GM06990 (cell line): ENCODE measurements around the gene CD81.

Experiments
- DNase-seq: peaks from one replicate; pipeline ENCODE4 v3.0.0-alpha.2; 2011; ENCODE audit not compliant: insufficient read length; ENCODE audit errors: extremely low read depth
- H3K27me3 ChIP-seq: replicated peaks from 2 replicates; pipeline ENCODE4 v1.6.0; 2011; ENCODE audit warnings: low read length; ENCODE audit not compliant: control insufficient read depth, insufficient read depth
- H3K36me3 ChIP-seq: 2 replicates; pipeline ENCODE4 v1.5.1; 2011; ENCODE audit warnings: low read length; ENCODE audit not compliant: control insufficient read depth, insufficient read depth
- H3K4me3 ChIP-seq: replicated peaks from 2 replicates; pipeline ENCODE4 v1.5.1; 2011; ENCODE audit warnings: low read depth, mild to moderate bottlenecking, control low read depth, low read length
- TF ChIP-seq, protein P1 (sequence below): IDR thresholded peaks from 2 replicates; pipeline ENCODE4 v1.5.1; 2011; ENCODE audit warnings: low read length, control low read depth, mild to moderate bottlenecking, inconsistent platforms; ENCODE audit not compliant: insufficient read depth, poor library complexity, severe bottlenecking

CD81 gene

DNA sequence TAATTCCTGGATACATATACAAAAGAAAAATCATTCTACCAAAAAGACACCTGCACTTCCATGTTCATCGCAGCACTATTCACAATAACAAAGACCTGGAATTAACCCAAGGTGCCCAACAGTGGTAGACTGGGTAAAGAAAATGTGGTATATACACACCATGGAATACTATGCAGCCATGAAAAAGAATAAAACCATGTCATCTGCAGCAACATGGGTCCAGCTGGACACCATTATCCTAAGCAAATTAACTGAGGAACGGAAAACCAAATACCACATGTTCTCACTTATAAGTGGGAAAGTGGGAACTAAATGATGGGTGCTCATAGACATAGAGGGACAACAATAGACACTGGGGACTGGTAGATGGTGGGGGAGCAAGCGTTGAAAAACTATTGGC is 62.7 kb downstream of the CD81 start:
- no peak for DNase-seq
- H3K4me3 ChIP-seq, result no peak overlapping the region
- no peaks in the 10 kb centered on the region for H3K36me3 ChIP-seq
- TF ChIP-seq, protein P1, sequence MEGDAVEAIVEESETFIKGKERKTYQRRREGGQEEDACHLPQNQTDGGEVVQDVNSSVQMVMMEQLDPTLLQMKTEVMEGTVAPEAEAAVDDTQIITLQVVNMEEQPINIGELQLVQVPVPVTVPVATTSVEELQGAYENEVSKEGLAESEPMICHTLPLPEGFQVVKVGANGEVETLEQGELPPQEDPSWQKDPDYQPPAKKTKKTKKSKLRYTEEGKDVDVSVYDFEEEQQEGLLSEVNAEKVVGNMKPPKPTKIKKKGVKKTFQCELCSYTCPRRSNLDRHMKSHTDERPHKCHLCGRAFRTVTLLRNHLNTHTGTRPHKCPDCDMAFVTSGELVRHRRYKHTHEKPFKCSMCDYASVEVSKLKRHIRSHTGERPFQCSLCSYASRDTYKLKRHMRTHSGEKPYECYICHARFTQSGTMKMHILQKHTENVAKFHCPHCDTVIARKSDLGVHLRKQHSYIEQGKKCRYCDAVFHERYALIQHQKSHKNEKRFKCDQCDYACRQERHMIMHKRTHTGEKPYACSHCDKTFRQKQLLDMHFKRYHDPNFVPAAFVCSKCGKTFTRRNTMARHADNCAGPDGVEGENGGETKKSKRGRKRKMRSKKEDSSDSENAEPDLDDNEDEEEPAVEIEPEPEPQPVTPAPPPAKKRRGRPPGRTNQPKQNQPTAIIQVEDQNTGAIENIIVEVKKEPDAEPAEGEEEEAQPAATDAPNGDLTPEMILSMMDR, result no peak
- no peaks in the 10 kb centered on the region for H3K27me3 ChIP-seq

DNA sequence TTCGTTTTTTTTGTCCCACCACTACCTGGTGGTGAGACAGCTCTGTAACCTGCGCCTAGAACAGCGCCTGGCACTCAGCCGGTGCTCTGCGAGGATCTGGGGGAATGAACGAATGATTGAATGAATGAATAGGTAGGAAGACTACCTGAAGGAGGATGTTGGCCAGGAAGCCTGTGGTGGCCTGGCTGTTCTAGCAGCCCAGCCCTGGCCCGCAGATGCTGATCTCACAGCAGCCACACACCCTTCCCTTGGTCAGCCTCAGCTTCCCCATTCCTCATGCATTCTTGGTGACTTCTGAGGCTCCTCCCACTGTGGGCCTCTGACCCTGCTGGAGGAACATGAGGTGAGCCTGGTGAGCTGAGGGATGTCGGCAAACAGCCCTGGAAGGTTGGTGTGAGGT is 63.5 kb downstream of the CD81 start:
- no peaks in the 10 kb centered on the region for H3K36me3 ChIP-seq
- no peak for DNase-seq
- no peaks in the 10 kb centered on the region; the same call in 1 of the 2 replicates for H3K27me3 ChIP-seq
- no peak overlapping the region for H3K4me3 ChIP-seq
- TF ChIP-seq, protein P1, result no peak

DNA sequence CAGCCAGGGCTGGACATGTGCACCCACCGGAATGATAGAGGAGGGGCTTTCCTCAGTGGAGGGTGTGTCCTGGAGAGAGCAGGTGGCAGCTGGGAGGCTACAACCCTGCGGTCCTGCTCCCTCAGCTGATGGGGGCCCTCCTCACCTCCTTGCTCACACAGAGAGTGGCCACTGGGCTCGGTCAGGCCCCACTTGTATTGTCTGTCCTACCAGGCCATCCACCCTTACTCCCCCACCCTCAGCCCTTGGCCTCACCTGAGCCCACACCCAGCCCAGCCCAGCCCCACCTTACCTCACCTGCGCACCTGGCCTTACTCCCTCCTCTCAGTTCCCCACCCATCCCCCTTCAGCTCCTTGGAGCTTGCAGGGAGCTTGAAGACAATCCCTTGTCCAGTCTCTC is 64.1 kb downstream of the CD81 start:
- Histone ChIP-seq H3K27me3 (peaks cover under 1% of the 10 kb centered on the region; the same call in 1 of the 2 replicates), H3K36me3 (no peaks in the 10 kb centered on the region), H3K4me3 (no peak overlapping the region)
- TF ChIP-seq, protein P1, result no peak
- no peak for DNase-seq

DNA sequence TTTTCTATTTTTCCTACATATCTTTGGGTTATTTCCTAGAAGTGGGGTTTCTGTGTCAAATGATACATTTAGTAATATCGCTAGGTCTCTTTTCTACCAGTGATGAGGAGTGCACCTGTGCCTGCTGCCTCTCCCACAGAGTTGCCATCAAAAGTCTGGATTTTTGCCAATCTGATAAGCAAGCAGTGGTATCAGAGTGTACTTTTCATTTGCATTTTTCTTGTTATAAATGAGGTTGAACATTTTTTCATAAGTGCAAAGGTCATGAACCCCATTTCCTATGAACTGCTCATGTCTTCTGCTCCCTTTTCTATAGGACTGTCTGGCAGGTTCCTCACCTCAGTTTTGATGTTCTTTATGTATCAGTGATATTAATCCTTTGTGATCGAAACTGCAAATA is 65.5 kb downstream of the CD81 start:
- no peak overlapping the region for H3K4me3 ChIP-seq
- peaks cover 2% of the 10 kb centered on the region for H3K27me3 ChIP-seq
- TF ChIP-seq, protein P1, result no peak
- no peak for DNase-seq
- H3K36me3 ChIP-seq, result no peaks in the 10 kb centered on the region

DNA sequence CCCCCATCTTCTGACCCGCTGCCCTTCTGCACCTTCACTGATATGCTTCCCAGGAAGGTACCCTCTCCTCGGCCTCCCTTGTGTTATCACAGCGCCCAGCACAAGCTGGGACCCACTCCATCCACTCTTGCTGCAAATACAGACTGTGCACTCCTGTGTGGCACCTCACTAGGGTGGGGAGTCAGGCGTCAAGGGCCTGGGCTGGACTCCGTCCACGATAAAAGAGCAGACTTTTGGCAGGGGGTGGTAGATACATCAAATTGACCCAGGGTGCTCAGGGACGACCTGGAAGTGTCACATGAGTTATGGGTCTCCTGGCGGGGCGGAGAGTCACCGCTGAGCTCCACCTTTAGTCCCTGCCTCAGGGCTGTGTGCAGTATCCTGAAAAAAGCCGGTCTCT is 66.3 kb downstream of the CD81 start:
- H3K4me3 ChIP-seq, result no peak overlapping the region
- DNase-seq, result no peak
- no peaks in the 10 kb centered on the region for H3K36me3 ChIP-seq
- TF ChIP-seq, protein P1, result no peak
- peaks cover 2% of the 10 kb centered on the region for H3K27me3 ChIP-seq
